ENCODE results near the gene EVA1C. TPM values are rescaled to one million over a fixed set of nuclear protein-coding genes. Genes with fewer than 3 reads are reported as not detected.
A peak's percentile ranks its signal among the peaks of the same experiment; 100 is the strongest.

Gene EVA1C
- total RNA-seq, 1 experiment from 2014 or later, result 0.98 TPM

DNA sequence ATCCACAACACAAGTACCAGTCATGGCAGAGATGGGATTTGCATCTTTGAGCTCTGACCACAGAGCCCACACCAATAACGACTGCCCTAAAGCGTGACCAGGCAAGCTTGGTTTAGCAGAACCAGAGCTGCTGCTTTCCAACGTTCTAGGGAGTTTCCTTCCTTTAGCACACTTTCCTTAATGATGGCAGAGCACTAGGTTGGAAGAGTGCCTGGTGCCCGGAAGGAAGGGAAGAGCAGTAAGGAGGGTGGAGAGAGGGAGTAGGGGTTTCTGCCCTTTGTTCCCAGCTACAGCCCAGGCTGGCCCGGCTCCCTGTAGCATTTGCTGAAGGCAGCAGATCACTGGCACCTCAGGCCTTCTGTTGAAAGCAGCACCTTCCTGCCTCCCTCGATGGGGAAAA lies 6.1 kb upstream of the EVA1C start:
- no peak overlapping the region for H3K4me2 ChIP-seq (ENCODE audit: insufficient read depth, insufficient read length, low read length)
- H2BK15ac ChIP-seq (ENCODE audit: low read depth, low read length), result no peak overlapping the region
- H3K9ac ChIP-seq (ENCODE audit: extremely low read depth, insufficient read length, low read length), result no peak overlapping the region
- H3K56ac ChIP-seq (ENCODE audit: insufficient read length, low read depth, low read length), result no peak overlapping the region
- no peaks in the 10 kb centered on the region for H3K36me3 Mint-ChIP-seq (ENCODE audit: insufficient read depth in 1 of 3, low read depth in 3 of 3)
- no peak for DNase-seq
- no peak overlapping the region for H2BK12ac ChIP-seq (ENCODE audit: insufficient read length, low read depth, low read length)
- H2BK20ac ChIP-seq (ENCODE audit: low read depth, low read length, poor library complexity, severe bottlenecking), result no peak overlapping the region
- H3K14ac ChIP-seq (ENCODE audit: insufficient read depth, low read length), result no peak overlapping the region; the same call in 1 of the 2 replicates
- H2AK5ac ChIP-seq (ENCODE audit: insufficient read length, low read length), result no peak overlapping the region
- WGBS (ENCODE audit: extremely low coverage, insufficient read length, low lambda C conversion rate), result no CpG with 5 or more reads among the region's 6 CpGs
- peaks cover 11% of the 10 kb centered on the region for H3K27me3 ChIP-seq (ENCODE audit: insufficient read depth, low read length)
- no peak overlapping the region for H3K18ac ChIP-seq (ENCODE audit: insufficient read length, low read depth, low read length)
- no peak overlapping the region for H2BK5ac ChIP-seq (ENCODE audit: insufficient read length, low read length)
- TF ChIP-seq, protein P1, sequence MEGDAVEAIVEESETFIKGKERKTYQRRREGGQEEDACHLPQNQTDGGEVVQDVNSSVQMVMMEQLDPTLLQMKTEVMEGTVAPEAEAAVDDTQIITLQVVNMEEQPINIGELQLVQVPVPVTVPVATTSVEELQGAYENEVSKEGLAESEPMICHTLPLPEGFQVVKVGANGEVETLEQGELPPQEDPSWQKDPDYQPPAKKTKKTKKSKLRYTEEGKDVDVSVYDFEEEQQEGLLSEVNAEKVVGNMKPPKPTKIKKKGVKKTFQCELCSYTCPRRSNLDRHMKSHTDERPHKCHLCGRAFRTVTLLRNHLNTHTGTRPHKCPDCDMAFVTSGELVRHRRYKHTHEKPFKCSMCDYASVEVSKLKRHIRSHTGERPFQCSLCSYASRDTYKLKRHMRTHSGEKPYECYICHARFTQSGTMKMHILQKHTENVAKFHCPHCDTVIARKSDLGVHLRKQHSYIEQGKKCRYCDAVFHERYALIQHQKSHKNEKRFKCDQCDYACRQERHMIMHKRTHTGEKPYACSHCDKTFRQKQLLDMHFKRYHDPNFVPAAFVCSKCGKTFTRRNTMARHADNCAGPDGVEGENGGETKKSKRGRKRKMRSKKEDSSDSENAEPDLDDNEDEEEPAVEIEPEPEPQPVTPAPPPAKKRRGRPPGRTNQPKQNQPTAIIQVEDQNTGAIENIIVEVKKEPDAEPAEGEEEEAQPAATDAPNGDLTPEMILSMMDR (conservative IDR thresholded peaks at IDR 0.05), result no peak
- H4K20me1 ChIP-seq (ENCODE audit: control insufficient read depth, insufficient read depth, insufficient read length), result no peaks in the 10 kb centered on the region
- no peaks in the 10 kb centered on the region for H3K79me2 ChIP-seq (ENCODE audit: insufficient read depth, low read length)
- H3K4me1 Mint-ChIP-seq, result peaks cover 8 to 10% of the 10 kb centered on the region in 2 experiments
- H3K9me3 Mint-ChIP-seq, result no peaks in the 10 kb centered on the region
- H3K4ac ChIP-seq (ENCODE audit: low read depth, low read length), result no peak overlapping the region
- no peak overlapping the region for H4K91ac ChIP-seq (ENCODE audit: insufficient read length, low read depth, low read length)
- H4K8ac ChIP-seq (replicated peaks; ENCODE audit: insufficient read length, low read depth, low read length), result no peak overlapping the region
- H2AFZ ChIP-seq (ENCODE audit: low read length), result no peak overlapping the region
- no peak overlapping the region for H3T11ph ChIP-seq (ENCODE audit: low read length)
- H2BK120ac ChIP-seq (ENCODE audit: low read depth, low read length, poor library complexity, severe bottlenecking), result no peak overlapping the region
- H3K23ac ChIP-seq (ENCODE audit: insufficient read length, low read depth, low read length), result no peak overlapping the region
- no peaks in the 10 kb centered on the region for H3K9me3 ChIP-seq (ENCODE audit: control insufficient read depth, low read depth, low read length)
- H3K4me3 Mint-ChIP-seq, result no peak overlapping the region
- H3K27ac ChIP-seq (ENCODE audit: insufficient read length, low read depth, low read length), result no peak overlapping the region
- no peaks in the 10 kb centered on the region for H3K23me2 ChIP-seq (ENCODE audit: insufficient read length, low read depth, low read length, poor library complexity, severe bottlenecking)
- no peaks in the 10 kb centered on the region for H3K79me1 ChIP-seq (ENCODE audit: insufficient read depth, low read depth, low read length, poor library complexity, severe bottlenecking)
- H3K4me1 ChIP-seq (ENCODE audit: insufficient read depth, low read length), result no peaks in the 10 kb centered on the region
- peak overlapping the region in 1 of 3 experiments; percentile 90; a peak in 1 of 7 replicates for H3K27ac Mint-ChIP-seq
- H4K5ac ChIP-seq (ENCODE audit: insufficient read length, low read depth, low read length), result no peak overlapping the region
- peaks cover 32% of the 10 kb centered on the region for H3K27me3 Mint-ChIP-seq (ENCODE audit: low read depth)
